GM12891 (cell line): ENCODE data around the gene CX3CL1.

Source experiments
- DNase-seq: peaks from one replicate; pipeline ENCODE4 v3.0.0; 2011; ENCODE audit warnings: low spot score; ENCODE audit not compliant: insufficient read length
- FAIRE-seq: peaks from 2 replicates; lab custom pipeline; 2011; peaks lifted over from hg19 to GRCh38; lab: Jason Lieb, UNC
- PAX5 ChIP-seq: IDR thresholded peaks from 2 replicates; pipeline ENCODE4 v1.6.1; 2011; ENCODE audit warnings: low read length, moderate library complexity, mild to moderate bottlenecking; ENCODE audit not compliant: insufficient read depth, severe bottlenecking
- POLR2A ChIP-seq: IDR thresholded peaks from 2 replicates; pipeline ENCODE4 v1.6.1; 2011; ENCODE audit warnings: low read depth, low read length, control low read depth
- POLR2AphosphoS5 ChIP-seq: IDR thresholded peaks from 2 replicates; pipeline ENCODE4 v1.6.1; 2011; ENCODE audit warnings: low read depth, low read length, control low read depth
- POU2F2 ChIP-seq: IDR thresholded peaks from 2 replicates; pipeline ENCODE4 v1.6.1; 2011; ENCODE audit warnings: low read depth, mild to moderate bottlenecking, control low read depth, low read length, moderate library complexity
- SPI1 ChIP-seq: IDR thresholded peaks from 2 replicates; pipeline ENCODE4 v1.6.1; 2011; ENCODE audit warnings: low read depth, low read length, control low read depth
- TAF1 ChIP-seq: IDR thresholded peaks from 2 replicates; pipeline ENCODE4 v1.6.1; 2011; ENCODE audit warnings: low read depth, low read length, control low read depth

The CX3CL1 gene

GRCh38 chr16:57355898-57356414 lies 16.3 kb upstream of the CX3CL1 start:
- FAIRE-seq, result no peak
- no peak for DNase-seq
- TF ChIP-seq POU2F2 (no peak), POLR2A (no peak), PAX5 (no peak), POLR2AphosphoS5 (no peak), SPI1 (no peak), TAF1 (no peak)

GRCh38 chr16:57356547-57356946 lies 15.7 kb upstream of the CX3CL1 start:
- TF ChIP-seq TAF1 (no peak), POU2F2 (no peak), POLR2A (no peak), POLR2AphosphoS5 (no peak), SPI1 (no peak), PAX5 (no peak)
- DNase-seq, result no peak
- no peak for FAIRE-seq

GRCh38 chr16:57357330-57358085 lies 14.8 kb upstream of the CX3CL1 start:
- FAIRE-seq, result no peak
- TF ChIP-seq POU2F2 (no peak), TAF1 (no peak), POLR2A (0 out of 2 replicates have a peak, but pooled peaks have one; percentile 27), SPI1 (peak; percentile 96)
- DNase-seq, result no peak

GRCh38 chr16:57358086-57358420 lies 14.2 kb upstream of the CX3CL1 start:
- DNase-seq, result no peak
- no peak for FAIRE-seq
- TF ChIP-seq POLR2AphosphoS5 (no peak), PAX5 (no peak)

GRCh38 chr16:57358527-57359095 lies 13.7 kb upstream of the CX3CL1 start, which contains the start of gene CCL22:
CCL22 (plus strand) TSS chr16:57358783; CDS start chr16:57358817, 34 bp downstream.
- FAIRE-seq (peak; percentile 94), DNase-seq (no peak)
- TF ChIP-seq TAF1 (peak; percentile 78), POLR2AphosphoS5 (peak; percentile 96), POLR2A (peak; percentile 97), PAX5 (no peak), SPI1 (peak; percentile 84), POU2F2 (no peak; the same call in 1 of the 2 replicates)

GRCh38 chr16:57360321-57360935 lies 11.9 kb upstream of the CX3CL1 start:
- no peak for DNase-seq
- peak; percentile 61 for FAIRE-seq
- no peak for TF ChIP-seq SPI1
- no peak for TF ChIP-seq POLR2A
- no peak for TF ChIP-seq PAX5
- no peak for TF ChIP-seq POU2F2
- TF ChIP-seq TAF1, result no peak
- TF ChIP-seq POLR2AphosphoS5, result no peak

GRCh38 chr16:57361404-57361803 lies 10.9 kb upstream of the CX3CL1 start:
- FAIRE-seq (no peak), DNase-seq (no peak)
- TF ChIP-seq TAF1 (no peak), POU2F2 (no peak), POLR2AphosphoS5 (no peak), PAX5 (no peak), SPI1 (no peak), POLR2A (no peak)

GRCh38 chr16:57364143-57364542 lies 8.1 kb upstream of the CX3CL1 start:
- no peak for TF ChIP-seq POU2F2
- no peak for TF ChIP-seq SPI1
- TF ChIP-seq POLR2A, result no peak
- no peak for TF ChIP-seq POLR2AphosphoS5
- TF ChIP-seq PAX5, result no peak
- TF ChIP-seq TAF1, result no peak
- no peak for FAIRE-seq
- no peak for DNase-seq

GRCh38 chr16:57366544-57367040 lies 5.7 kb upstream of the CX3CL1 start:
- FAIRE-seq (peak; percentile 9), DNase-seq (no peak)
- TF ChIP-seq POLR2AphosphoS5 (peak; percentile 73; the same call in 1 of the 2 replicates), SPI1 (no peak), POU2F2 (peak; percentile 34; the same call in 1 of the 2 replicates), PAX5 (no peak), TAF1 (no peak), POLR2A (peak; percentile 81)
